Gastroesophageal sphincter (tissue), 3 donors: Measurements from ENCODE around the gene NCK2.

Experiments
- POLR2A ChIP-seq, 2 donors: fragments of 450-650 bp; IDR thresholded peaks; one replicate each; pipeline ENCODE4 v1.6.1; 2017; ENCODE audit warnings: antibody characterized with exemption in 2 of 2, mild to moderate bottlenecking in 2 of 2, moderate library complexity in 1 of 2
- POLR2AphosphoS5 ChIP-seq: sonication (generic); formaldehyde crosslinking; IDR thresholded peaks from one replicate; pipeline ENCODE4 v1.6.1; 2017; ENCODE audit warnings: antibody characterized with exemption
- TF ChIP-seq, protein P1 (sequence below), 4 experiments: fragments of 200-600 bp in 2 of 4; fragments of 450-650 bp in 2 of 4; sonication (generic) in 1 of 4; IDR thresholded peaks; one replicate each; pipeline ENCODE4 v1.5.1; 2017 to 2019; ENCODE audit warnings: antibody characterized with exemption in 4 of 4, mild to moderate bottlenecking in 2 of 4, moderate library complexity in 2 of 4

DNA sequence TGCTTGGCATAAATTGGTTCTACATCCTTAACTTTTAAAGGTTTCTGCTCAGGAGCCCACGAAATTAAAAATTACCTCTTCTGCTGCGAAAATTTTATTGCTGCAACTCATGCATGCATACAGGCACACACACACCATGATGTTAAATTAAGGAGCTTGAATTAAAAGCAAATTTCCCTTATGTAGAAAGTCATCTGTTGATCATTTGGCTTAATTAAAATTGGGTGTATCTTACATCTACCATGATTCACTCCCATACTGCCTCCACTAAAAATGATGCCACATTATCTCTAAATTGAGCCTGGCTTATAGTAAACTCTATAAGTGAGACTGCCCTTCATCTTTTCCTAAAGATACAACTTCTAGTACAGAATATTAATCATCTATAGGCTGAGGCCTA, 145.4 kb downstream of the NCK2 start:
- TF ChIP-seq POLR2A (IDR thresholded peaks at IDR 0.05) (no peak), POLR2AphosphoS5 (no peak)
- TF ChIP-seq, protein P1, sequence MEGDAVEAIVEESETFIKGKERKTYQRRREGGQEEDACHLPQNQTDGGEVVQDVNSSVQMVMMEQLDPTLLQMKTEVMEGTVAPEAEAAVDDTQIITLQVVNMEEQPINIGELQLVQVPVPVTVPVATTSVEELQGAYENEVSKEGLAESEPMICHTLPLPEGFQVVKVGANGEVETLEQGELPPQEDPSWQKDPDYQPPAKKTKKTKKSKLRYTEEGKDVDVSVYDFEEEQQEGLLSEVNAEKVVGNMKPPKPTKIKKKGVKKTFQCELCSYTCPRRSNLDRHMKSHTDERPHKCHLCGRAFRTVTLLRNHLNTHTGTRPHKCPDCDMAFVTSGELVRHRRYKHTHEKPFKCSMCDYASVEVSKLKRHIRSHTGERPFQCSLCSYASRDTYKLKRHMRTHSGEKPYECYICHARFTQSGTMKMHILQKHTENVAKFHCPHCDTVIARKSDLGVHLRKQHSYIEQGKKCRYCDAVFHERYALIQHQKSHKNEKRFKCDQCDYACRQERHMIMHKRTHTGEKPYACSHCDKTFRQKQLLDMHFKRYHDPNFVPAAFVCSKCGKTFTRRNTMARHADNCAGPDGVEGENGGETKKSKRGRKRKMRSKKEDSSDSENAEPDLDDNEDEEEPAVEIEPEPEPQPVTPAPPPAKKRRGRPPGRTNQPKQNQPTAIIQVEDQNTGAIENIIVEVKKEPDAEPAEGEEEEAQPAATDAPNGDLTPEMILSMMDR (IDR thresholded peaks at IDR 0.05) = no peak
